HG03469 (cell line): ENCODE data around the gene KIF25.

Source experiments
- ATAC-seq: cut with Tn5 transposase; IDR thresholded peaks from one replicate; pipeline ENCODE4 v1.9.1; 2021; ENCODE audit warnings: mild to moderate bottlenecking, moderate library complexity, moderate number of reproducible peaks; ENCODE audit not compliant: unreplicated experiment

The KIF25 gene

GRCh38 chr6:168016176-168016620 lies 18.7 kb downstream of the KIF25 start:
- ATAC-seq = no peak

GRCh38 chr6:168016721-168017525 lies 19.5 kb downstream of the KIF25 start:
- no peak for ATAC-seq

DNA sequence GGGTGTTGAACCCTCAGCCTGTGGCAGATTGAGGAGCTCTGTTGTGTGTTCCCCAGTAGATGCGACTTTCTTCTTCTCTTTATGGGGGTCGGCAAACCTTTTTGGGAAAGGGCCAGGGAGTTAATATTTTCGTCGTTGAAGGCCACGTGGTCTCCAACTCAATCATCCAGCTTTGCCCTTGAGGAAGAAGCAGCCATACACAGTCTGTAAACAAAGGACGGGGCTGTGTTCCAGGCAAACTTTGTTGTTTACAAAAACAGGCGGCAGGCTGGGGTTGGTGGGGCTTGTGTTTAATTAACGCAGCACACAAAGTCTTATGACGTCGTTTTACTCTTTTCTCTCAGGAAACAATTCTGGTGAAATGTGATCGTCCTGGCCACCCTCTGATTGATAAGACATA lies 20.2 kb downstream of the KIF25 start:
- ATAC-seq = no peak

GRCh38 chr6:168018664-168019063 lies 21.2 kb downstream of the KIF25 start:
- no peak for ATAC-seq

GRCh38 chr6:168020242-168020641 lies 22.8 kb downstream of the KIF25 start:
- no peak for ATAC-seq

- ATAC-seq = no peak
These were observed 24.1 kb downstream of the KIF25 start for GRCh38 chr6:168021581-168021980.

DNA sequence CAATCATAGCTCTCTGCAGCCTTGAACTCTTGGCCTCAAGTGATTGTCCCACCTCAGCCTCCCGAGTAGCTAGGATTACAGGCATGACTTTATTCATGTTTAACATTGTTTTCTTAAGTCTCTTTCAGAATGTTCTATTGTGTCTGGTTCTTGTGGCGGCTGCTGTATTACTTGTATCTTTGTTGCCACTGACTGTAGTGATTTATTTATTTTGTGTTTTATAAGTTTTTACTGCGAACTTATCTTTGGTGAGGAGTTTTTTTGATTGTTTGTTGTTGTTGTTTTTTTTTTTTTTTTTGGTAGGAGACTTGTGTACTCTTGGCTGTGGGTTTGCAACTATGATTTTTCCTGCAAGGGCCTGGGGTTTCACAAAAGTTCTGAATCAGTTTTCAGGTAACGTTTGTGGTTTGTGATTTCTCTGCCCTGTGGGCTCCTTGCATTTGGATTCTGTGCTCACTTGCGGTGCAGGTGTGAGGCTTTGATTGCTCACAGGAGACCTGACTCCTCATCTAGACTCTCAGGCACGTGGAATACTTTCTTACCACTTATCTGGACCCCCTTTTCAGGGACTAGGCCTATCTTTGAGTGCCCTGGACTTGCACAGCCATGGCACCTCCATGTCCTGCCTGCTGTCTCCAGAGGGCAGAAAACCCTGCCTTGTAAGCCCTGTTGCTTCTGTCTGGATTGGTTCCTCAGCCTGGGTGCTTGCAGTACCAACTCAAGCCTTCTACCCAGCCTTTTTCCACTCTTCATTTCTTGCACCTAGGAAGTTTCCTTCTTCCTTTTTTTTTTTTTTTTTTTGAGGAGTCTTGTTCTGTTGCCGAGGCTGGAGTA lies 25.2 kb downstream of the KIF25 start:
- ATAC-seq = no peak

GRCh38 chr6:168024951-168025510 lies 27.6 kb downstream of the KIF25 start:
- ATAC-seq = no peak

DNA sequence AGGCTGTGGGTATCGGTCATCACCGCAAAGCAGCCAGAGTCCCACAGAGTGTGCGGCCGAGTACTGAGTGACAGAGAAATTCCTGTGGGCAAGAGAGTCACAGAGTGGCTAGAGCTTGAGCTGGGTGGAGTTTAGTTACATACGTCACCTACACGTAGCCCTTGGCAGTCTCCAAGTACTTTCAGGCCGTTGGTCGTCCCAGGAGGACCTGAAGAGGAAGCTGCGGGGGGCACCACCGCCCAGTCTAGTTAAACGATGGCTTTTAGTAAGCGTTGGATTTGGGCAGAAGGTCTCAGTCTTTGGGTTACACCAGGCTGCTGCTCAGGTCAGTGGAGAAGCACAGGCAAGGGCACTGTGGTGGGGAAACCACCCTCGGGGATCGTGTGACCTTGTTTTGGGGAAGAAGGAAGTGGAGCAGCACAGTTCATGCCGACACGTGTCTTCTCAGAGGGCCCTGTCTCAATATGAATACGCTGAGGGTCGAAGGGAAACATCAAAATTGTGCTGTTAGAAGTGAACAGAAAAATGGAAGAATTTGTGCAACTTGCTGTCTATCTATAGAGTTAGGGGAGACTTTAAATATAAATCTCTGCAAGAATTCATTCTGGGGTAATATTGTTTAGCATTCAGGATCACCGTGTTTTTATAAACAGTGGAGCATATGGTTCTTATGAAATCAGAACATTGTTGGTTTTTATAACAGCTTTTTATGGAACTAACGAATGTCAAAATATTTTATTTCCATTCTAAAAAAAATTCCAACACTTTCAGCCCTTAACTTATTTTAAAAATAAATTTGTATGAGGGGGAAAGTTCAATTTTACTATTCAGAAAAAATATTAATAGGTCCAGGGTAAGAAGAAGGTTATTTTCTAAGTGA lies 28.6 kb downstream of the KIF25 start:
- no peak for ATAC-seq

GRCh38 chr6:168026925-168027324 lies 29.5 kb downstream of the KIF25 start:
- ATAC-seq = no peak

GRCh38 chr6:168027521-168027920 lies 30.1 kb downstream of the KIF25 start:
- no peak for ATAC-seq

DNA sequence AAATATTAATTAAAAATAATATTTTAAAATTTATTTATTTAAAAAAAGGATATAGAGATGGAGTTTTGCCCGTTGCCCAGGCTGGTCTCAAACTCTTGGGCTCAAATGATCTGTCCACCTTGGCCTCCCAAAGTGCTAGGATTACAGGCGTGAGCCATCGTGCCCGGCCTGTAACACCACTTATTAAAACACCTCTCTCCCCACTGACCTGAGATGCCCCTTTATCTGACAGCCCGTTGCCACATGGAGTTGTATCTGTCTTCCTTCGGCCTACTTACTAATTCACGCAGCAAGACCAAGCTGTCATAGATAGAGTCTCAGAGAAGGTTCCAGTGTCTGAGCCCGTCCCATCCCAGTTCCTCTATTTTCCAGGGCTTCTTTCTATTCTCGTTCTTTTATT lies 30.7 kb downstream of the KIF25 start:
- ATAC-seq = no peak

DNA sequence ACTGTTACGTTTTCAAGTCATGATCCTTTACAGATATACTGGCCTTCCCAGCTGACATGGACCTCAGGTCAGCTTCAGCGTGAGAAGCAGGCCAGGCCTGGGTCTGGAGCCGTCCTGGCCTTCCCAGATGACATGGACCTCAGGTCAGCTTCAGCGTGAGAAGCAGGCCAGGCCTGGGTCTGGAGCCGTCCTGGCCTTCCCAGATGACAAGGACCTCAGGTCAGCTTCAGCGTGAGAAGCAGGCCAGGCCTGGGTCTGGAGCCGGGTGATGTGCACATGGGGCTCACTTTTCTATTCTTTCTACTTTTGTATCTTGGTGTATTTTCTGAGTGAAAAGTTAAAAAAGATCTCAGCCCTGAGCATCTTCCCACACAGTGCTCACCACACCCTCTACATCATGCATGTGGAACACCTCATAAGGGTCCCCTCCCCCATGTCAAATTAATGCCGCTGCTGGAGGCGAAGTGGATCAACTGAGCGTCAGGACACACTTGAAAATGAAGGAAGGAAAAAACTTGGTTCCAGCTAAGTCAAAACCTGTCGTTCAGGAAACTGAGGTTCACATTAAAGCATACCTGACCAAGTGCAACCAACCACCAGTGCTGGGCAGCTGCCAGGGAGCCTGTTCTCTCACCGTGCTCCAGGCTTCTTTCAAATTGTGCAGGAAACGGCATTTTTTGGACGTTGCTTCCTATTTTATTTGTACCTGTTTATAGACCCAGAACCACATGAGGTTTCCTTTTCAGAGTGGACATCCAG lies 32.2 kb downstream of the KIF25 start:
- no peak for ATAC-seq

DNA sequence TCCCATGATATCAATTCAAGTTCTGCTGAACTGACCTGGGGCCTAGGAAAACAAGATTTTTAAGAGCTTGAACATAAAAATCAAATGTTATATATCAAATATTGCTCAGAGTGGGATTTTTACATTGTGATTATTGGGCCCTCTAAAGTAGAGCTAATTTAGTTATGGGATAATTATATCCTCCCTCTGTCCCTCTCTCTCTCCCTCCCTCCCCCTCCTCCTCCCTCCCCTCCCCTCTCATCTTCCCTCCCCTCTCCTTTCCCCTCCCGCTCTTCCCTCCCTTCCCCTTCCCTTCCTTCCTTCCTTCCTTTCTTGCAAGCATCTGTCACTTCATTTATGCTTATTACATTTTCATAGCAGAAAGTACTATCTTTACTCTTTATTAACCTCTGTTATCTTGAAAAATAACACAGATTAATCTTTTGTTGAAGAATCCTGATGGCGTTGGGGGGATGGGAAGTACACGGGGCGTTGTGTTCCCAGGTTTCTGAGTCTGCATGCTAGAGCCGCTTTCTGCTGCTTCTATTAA lies 32.8 kb downstream of the KIF25 start:
- no peak for ATAC-seq

DNA sequence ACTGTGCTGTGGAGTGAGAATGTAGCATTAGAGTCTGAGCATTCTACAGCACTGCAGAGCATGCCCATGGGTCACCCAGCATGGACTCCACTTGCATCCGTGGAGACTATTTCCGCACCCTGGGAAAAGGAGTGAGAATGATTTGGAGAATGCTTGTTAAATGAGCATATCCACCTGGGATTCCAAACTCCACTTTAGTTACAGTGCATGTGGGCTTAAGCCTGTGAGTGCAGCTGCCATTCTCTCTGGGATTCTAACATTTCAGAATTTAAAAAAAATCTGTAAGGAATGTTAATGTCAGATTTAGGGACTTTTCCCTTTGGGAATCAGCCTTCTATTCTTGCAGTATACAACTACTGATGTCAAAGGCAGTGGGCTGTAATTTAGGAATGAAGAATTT lies 33.4 kb downstream of the KIF25 start:
- ATAC-seq = no peak

DNA sequence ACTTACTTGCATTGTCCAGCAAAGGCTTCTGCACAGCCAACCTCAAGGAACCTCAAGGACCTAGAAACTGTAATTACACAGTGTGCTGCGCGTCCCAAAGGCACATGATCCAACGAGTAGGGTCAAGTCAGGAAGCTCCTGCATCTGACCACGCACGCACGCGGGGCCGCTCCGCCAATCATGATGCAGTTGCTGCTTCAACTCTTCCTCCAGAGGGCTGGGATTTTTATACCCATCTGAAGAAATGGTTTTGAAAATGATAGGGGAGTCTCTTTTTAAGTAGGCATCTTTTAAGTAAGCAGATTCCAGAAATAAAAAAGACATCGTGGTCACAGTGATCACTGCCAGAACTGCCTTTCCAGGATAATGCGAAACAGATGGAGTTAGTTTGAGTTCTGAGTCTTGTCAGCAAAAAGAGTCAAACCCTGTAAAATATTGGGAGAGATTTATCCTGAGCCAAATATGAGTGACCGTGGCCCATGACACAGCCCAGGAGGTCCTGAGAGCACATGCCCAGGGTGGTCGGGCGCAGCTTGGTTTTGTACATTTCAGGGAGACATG lies 34.0 kb downstream of the KIF25 start:
- ATAC-seq = no peak

DNA sequence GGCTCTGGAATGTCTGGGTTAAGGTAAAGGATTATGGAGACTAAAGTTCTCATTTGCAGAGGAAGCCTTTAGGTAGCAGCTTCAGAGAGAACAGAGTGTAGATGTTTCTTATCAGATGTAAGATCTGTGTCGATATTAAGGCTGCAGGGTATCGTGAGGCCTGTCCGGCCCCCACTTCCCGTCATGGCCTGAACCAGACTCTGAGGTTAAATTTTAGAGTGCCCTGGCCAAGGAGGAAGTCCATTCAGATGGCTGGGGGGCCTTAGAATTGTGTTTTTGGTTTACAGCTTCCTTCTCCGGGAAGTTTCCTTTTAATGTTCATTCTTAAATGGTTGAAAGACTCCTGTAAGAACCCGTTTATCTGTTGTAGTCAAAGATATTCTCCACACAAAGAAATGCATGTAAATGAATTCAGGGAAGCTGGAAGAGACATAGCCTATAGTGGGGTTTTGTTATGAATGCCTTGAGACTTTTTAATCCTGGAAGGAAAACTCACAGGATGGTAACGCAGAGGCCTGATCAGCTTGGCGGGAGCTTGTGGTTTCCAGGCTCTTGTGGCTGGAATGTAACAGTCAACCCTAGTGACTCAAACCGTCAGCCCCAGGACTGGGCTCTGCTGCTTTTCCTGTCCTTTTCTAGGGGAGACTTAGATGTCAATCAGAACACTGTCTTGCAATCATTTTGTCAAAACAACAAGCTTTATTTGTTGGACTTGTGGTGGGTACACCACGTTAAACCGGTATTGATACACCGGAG lies 34.7 kb downstream of the KIF25 start:
- no peak for ATAC-seq

- ATAC-seq = no peak
These were observed 36.3 kb downstream of the KIF25 start for GRCh38 chr6:168033791-168034190.

- ATAC-seq = no peak
These were observed 37.1 kb downstream of the KIF25 start for GRCh38 chr6:168034537-168034936.
